ENCODE data around the gene BAIAP2L2.

GRCh38 chr22:38139901-38140300 lies 29.4 kb upstream of the BAIAP2L2 start:
- TF ChIP-seq CTCF (IDR thresholded peaks at IDR 0.05; ENCODE audit: low read depth, low read length, poor library complexity, severe bottlenecking) (no peak), EZH2phosphoT487 (IDR thresholded peaks at IDR 0.05; ENCODE audit: borderline replicate concordance, low read length) (no peak)

Measured in DOHH2 (cell line).